Measurements from ENCODE around the gene SUV39H1. TPM values are rescaled to one million over a fixed set of nuclear protein-coding genes. Genes with fewer than 3 reads are reported as not detected.

The SUV39H1 gene
- total and polyA plus RNA-seq, 4 donors: 3.2 to 5.8 (median 3.7) TPM

- no peaks in the 10 kb centered on the region for H3K4me1 ChIP-seq (ENCODE audit: control insufficient read depth in 4 of 4, insufficient read depth in 4 of 4, low read length in 3 of 4)
- DNase-seq (ENCODE audit: low spot score): no peak
- peaks cover 0 to 1% (median 0%) of the 10 kb centered on the region in 4 donors for H3K9me3 ChIP-seq (ENCODE audit: control insufficient read depth in 4 of 4, low read length in 3 of 4)
- WGBS: 91% methylated on average over 2 of the region's 2 CpGs
- no peak overlapping the region for H3K4me3 ChIP-seq (ENCODE audit: low read depth in 1 of 3, low read length in 3 of 3)
- TF ChIP-seq FOXA2 (IDR thresholded peaks at IDR 0.05) (no peak), ATF3 (IDR thresholded peaks at IDR 0.05) (no peak), HNF4G (IDR thresholded peaks at IDR 0.05) (no peak), TAF1 (conservative IDR thresholded peaks at IDR 0.05) (no peak), NR2F2 (IDR thresholded peaks at IDR 0.05) (no peak), RAD21 (IDR thresholded peaks at IDR 0.05) (no peak), MAX (IDR thresholded peaks at IDR 0.05) (no peak), YY1 (IDR thresholded peaks at IDR 0.05) (no peak), GABPA (IDR thresholded peaks at IDR 0.05 in 1 of 2, conservative IDR thresholded peaks at IDR 0.05 in 1 of 2) (no peak), EGR1 (IDR thresholded peaks at IDR 0.05; ENCODE audit: low read depth in 2 of 2) (no peak), CTCF (IDR thresholded peaks at IDR 0.05; ENCODE audit: low read depth, low read length, missing input control) (no peak), FOXA1 (IDR thresholded peaks at IDR 0.05) (no peak), HNF4A (conservative IDR thresholded peaks at IDR 0.05) (no peak), JUND (IDR thresholded peaks at IDR 0.05) (no peak), SP1 (IDR thresholded peaks at IDR 0.05) (no peak), RXRA (IDR thresholded peaks at IDR 0.05) (no peak)
- TF ChIP-seq, protein P1, sequence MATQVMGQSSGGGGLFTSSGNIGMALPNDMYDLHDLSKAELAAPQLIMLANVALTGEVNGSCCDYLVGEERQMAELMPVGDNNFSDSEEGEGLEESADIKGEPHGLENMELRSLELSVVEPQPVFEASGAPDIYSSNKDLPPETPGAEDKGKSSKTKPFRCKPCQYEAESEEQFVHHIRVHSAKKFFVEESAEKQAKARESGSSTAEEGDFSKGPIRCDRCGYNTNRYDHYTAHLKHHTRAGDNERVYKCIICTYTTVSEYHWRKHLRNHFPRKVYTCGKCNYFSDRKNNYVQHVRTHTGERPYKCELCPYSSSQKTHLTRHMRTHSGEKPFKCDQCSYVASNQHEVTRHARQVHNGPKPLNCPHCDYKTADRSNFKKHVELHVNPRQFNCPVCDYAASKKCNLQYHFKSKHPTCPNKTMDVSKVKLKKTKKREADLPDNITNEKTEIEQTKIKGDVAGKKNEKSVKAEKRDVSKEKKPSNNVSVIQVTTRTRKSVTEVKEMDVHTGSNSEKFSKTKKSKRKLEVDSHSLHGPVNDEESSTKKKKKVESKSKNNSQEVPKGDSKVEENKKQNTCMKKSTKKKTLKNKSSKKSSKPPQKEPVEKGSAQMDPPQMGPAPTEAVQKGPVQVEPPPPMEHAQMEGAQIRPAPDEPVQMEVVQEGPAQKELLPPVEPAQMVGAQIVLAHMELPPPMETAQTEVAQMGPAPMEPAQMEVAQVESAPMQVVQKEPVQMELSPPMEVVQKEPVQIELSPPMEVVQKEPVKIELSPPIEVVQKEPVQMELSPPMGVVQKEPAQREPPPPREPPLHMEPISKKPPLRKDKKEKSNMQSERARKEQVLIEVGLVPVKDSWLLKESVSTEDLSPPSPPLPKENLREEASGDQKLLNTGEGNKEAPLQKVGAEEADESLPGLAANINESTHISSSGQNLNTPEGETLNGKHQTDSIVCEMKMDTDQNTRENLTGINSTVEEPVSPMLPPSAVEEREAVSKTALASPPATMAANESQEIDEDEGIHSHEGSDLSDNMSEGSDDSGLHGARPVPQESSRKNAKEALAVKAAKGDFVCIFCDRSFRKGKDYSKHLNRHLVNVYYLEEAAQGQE (IDR thresholded peaks at IDR 0.05): no peak
- TF ChIP-seq, protein P2, sequence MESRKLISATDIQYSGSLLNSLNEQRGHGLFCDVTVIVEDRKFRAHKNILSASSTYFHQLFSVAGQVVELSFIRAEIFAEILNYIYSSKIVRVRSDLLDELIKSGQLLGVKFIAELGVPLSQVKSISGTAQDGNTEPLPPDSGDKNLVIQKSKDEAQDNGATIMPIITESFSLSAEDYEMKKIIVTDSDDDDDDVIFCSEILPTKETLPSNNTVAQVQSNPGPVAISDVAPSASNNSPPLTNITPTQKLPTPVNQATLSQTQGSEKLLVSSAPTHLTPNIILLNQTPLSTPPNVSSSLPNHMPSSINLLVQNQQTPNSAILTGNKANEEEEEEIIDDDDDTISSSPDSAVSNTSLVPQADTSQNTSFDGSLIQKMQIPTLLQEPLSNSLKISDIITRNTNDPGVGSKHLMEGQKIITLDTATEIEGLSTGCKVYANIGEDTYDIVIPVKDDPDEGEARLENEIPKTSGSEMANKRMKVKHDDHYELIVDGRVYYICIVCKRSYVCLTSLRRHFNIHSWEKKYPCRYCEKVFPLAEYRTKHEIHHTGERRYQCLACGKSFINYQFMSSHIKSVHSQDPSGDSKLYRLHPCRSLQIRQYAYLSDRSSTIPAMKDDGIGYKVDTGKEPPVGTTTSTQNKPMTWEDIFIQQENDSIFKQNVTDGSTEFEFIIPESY (IDR thresholded peaks at IDR 0.05): no peak
- H3K27me3 ChIP-seq (ENCODE audit: control insufficient read depth in 4 of 4, insufficient read depth in 4 of 4, low read length in 3 of 4): no peaks in the 10 kb centered on the region
- no peak overlapping the region for H3K9ac ChIP-seq (ENCODE audit: low read depth in 1 of 2, low read length in 2 of 2)
- no peaks in the 10 kb centered on the region for H3K36me3 ChIP-seq (ENCODE audit: control insufficient read depth in 4 of 4, insufficient read depth in 3 of 4, low read depth in 1 of 4, low read length in 3 of 4)
- no peak overlapping the region for H3K27ac ChIP-seq (ENCODE audit: low read depth in 1 of 2, low read length in 2 of 2)
Observed at GRCh38 chrX:48665991-48666390, 30.5 kb upstream of the SUV39H1 start.
